ENCODE results near the gene CNRIP1. TPM values are rescaled to one million over a fixed set of nuclear protein-coding genes. Genes with fewer than 3 reads are reported as not detected.

The CNRIP1 gene
- total RNA-seq, 1 donor: 40.0 TPM

GRCh38 chr2:68274022-68274421 lies 45.7 kb downstream of the CNRIP1 start:
- H3K4me3 ChIP-seq (ENCODE audit: low read depth, low read length): no peak overlapping the region
- no peak for TF ChIP-seq CTCF (IDR thresholded peaks at IDR 0.05; ENCODE audit: insufficient read depth, low read length)
- no peak for DNase-seq (ENCODE audit: low read depth)

GRCh38 chr2:68272246-68272994 lies 47.3 kb downstream of the CNRIP1 start:
- no peak for DNase-seq (ENCODE audit: low read depth)
- H3K4me3 ChIP-seq (ENCODE audit: low read depth, low read length): no peak overlapping the region
- TF ChIP-seq CTCF (IDR thresholded peaks at IDR 0.05; ENCODE audit: insufficient read depth, low read length): no peak

DNA sequence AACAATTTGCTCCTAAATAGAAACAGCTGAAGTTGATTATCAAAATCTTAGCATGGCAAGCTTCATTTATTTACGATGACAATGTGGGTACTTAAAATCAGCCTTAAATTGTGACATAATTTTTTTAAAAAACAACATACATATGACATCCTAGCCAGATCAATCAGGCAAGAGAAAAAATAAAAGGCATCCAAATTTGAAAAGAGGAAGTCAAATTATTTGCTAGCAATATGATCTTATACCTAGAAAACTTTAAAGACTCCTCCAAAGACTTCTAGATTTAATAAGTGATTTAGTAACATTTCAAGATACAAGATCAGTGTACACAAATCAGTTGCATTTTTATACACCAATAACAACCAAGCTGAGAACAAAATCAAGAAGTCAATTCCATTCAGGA lies 53.1 kb downstream of the CNRIP1 start:
- no peak overlapping the region for H3K4me3 ChIP-seq (ENCODE audit: low read depth, low read length)
- no peak for DNase-seq (ENCODE audit: low read depth)
- TF ChIP-seq CTCF (IDR thresholded peaks at IDR 0.05; ENCODE audit: insufficient read depth, low read length): no peak

DNA sequence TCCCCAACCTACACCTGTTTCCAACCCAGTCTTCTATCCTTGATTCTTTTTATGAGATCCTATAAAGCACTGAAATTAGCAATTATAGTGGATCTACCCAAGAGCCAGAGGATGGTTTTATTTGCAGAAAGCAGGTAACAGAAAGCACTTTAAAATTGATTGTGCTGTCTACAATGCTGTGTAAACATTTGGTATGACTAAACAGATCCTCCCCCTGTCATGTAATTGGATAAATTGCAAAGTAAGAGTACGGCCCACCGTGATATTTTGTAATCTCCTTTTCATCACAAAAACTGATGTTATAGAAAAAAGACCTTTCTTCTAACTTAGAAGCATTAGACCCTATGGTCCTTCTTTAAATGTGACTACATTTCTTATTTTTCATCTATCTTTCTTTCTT lies 56.1 kb downstream of the CNRIP1 start:
- no peak for TF ChIP-seq CTCF (IDR thresholded peaks at IDR 0.05; ENCODE audit: insufficient read depth, low read length)
- H3K4me3 ChIP-seq (ENCODE audit: low read depth, low read length): no peak overlapping the region
- no peak for DNase-seq (ENCODE audit: low read depth)

DNA sequence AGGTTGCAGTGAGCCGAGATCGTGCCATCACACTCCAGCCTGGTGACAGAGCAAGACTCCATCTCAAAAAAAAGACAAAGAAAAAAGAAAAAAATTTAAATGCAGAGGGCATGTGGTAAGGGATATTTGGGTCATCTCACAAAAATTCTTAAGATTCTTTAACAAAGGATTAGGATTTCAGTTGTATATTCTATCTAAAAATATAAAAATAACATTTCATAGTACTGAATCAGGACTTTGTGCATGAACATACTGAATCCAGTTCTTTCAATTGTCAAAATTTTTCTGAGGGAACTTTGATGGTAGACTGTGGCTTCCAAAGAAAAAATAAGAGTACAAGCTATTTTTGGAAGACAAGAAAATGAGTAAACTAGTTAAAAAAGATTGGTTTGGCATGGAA lies 60.9 kb downstream of the CNRIP1 start:
- DNase-seq (ENCODE audit: low read depth): peak; percentile 27
- H3K4me3 ChIP-seq (ENCODE audit: low read depth, low read length): no peak overlapping the region
- TF ChIP-seq CTCF (IDR thresholded peaks at IDR 0.05; ENCODE audit: insufficient read depth, low read length): no peak

- TF ChIP-seq CTCF (IDR thresholded peaks at IDR 0.05; ENCODE audit: insufficient read depth, low read length): no peak
- no peak overlapping the region for H3K4me3 ChIP-seq (ENCODE audit: low read depth, low read length)
- DNase-seq (ENCODE audit: low read depth): peak; percentile 78
Observed at GRCh38 chr2:68256093-68256450, 63.7 kb downstream of the CNRIP1 start.

Data from fibroblast of the aortic adventitia (primary cell).